Measurements from ENCODE around the gene KCP.

- TF ChIP-seq CTCF (IDR thresholded peaks at IDR 0.05): no peak
- TF ChIP-seq POLR2A (IDR thresholded peaks at IDR 0.05): no peak
Measured at GRCh38 chr7:128885370-128886187, 24.9 kb downstream of the KCP start.
